HG02938 (cell line): ENCODE measurements around the gene LUZP1.

Experiments
- ATAC-seq: cut with Tn5 transposase; IDR thresholded peaks from one replicate; pipeline ENCODE4 v1.9.1; 2021; ENCODE audit warnings: mild to moderate bottlenecking, moderate library complexity; ENCODE audit not compliant: unreplicated experiment

The LUZP1 gene

GRCh38 chr1:23156940-23157339 is 11.7 kb downstream of the LUZP1 start:
- no peak for ATAC-seq

- ATAC-seq: no peak
Observed at GRCh38 chr1:23152966-23153684, 15.5 kb downstream of the LUZP1 start.

- ATAC-seq: no peak
Observed at GRCh38 chr1:23150742-23151141, 17.9 kb downstream of the LUZP1 start.

GRCh38 chr1:23150125-23150524 is 18.5 kb downstream of the LUZP1 start:
- no peak for ATAC-seq

- no peak for ATAC-seq
Observed at GRCh38 chr1:23149114-23149513, 19.5 kb downstream of the LUZP1 start.

- ATAC-seq: no peak
Observed at GRCh38 chr1:23148084-23148483, 20.6 kb downstream of the LUZP1 start.

- ATAC-seq: no peak
Observed at GRCh38 chr1:23140940-23141596, 27.6 kb downstream of the LUZP1 start.

GRCh38 chr1:23135268-23135667 is 33.4 kb downstream of the LUZP1 start:
- no peak for ATAC-seq

- ATAC-seq: no peak
Observed at GRCh38 chr1:23134055-23134454, 34.6 kb downstream of the LUZP1 start.

- no peak for ATAC-seq
Observed at GRCh38 chr1:23133587-23133986, 35.1 kb downstream of the LUZP1 start.

GRCh38 chr1:23132033-23132432 is 36.6 kb downstream of the LUZP1 start:
- no peak for ATAC-seq

GRCh38 chr1:23129846-23130245 is 38.8 kb downstream of the LUZP1 start:
- no peak for ATAC-seq

- ATAC-seq: no peak
Observed at GRCh38 chr1:23126801-23127200, 41.9 kb downstream of the LUZP1 start.

GRCh38 chr1:23126200-23126599 is 42.5 kb downstream of the LUZP1 start:
- no peak for ATAC-seq

- no peak for ATAC-seq
Observed at GRCh38 chr1:23125489-23125888, 43.2 kb downstream of the LUZP1 start.

GRCh38 chr1:23124259-23125026 is 44.2 kb downstream of the LUZP1 start:
- ATAC-seq: no peak

GRCh38 chr1:23123528-23123927 is 45.1 kb downstream of the LUZP1 start:
- no peak for ATAC-seq

GRCh38 chr1:23122796-23123195 is 45.9 kb downstream of the LUZP1 start:
- no peak for ATAC-seq

- no peak for ATAC-seq
Observed at GRCh38 chr1:23122023-23122748, 46.5 kb downstream of the LUZP1 start.

- ATAC-seq: no peak
Observed at GRCh38 chr1:23120383-23120782, 48.3 kb downstream of the LUZP1 start.
